GM19328 (cell line): ENCODE measurements around the gene ABCA7.

Experiments used
- ATAC-seq: cut with Tn5 transposase; IDR thresholded peaks from one replicate; pipeline ENCODE4 v1.9.1; 2021; ENCODE audit warnings: mild to moderate bottlenecking, moderate library complexity; ENCODE audit not compliant: unreplicated experiment

The ABCA7 gene

DNA sequence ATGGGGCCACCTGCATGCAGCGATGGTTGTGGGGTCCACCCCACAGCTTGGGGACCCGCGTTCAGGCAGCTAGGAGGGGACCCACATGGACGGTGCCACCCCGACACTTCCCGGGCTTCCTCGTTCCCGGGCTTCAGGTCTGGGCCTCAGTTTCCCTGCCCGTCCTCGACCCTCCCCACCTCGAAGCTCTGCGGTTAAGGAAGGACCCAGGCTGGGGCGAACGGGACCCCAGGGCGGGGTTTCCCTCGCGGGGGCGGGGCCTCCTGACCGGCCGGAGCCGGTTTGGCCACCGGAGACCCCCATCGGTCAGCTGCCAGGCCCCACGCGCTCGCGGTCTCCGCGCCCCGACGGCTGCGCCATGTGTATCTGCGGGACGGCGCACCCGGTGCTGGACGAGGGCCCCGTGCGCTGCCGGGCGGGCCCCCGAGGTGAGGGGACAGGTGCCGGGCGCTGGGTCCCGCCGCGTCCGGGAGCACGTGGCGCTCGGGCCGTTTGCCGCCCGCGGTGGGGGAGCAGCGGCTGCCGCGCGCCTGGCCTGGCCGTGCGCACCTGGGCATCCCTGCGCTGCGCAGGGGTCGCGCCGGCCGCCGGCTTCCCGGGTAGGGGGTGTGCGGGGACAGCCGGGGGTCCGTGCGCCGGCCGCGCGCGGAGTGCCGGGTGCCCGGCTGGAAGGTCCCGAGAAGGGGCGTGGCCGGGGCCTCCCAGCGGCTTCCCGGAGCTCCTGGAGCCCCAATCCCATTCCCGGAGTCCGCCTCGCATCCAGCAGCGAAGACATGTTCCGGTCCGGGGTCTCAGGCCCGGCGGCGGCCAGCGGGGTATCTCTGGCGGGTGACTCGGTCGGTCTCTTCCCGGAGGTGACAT lies 31.3 kb downstream of the ABCA7 start:
- ATAC-seq: no peak

DNA sequence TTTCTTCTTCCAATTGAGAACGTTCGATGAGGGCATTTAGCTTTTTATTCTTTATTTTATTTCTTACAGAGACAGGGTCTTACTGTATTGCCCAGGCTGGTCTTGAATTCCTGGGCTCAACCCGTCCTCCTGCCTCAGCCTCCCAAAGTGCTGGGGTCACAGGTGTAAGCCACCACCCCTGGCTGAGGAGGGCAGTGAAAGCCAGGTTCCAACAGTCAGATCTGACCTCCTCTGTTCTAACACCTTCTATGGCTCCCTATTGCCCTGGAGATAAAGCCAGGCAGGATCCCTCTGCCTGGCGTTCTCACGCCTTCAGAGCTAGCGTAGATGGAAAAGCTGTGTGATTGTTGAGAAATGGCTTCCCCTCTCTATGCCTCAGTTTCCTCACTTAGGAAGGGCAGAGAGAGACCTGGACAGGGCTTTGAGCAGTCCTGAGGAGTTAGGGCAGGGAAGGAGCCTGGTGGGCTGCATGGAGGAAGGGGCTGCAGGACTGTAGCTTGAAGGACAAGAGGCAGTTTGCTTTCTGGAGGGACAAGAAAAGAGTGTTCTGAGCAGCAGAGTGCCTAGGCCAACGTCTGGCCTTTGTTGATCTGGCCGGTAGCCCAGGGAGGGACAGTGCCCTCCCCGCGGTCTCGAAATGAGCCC lies 32.6 kb downstream of the ABCA7 start:
- no peak for ATAC-seq

DNA sequence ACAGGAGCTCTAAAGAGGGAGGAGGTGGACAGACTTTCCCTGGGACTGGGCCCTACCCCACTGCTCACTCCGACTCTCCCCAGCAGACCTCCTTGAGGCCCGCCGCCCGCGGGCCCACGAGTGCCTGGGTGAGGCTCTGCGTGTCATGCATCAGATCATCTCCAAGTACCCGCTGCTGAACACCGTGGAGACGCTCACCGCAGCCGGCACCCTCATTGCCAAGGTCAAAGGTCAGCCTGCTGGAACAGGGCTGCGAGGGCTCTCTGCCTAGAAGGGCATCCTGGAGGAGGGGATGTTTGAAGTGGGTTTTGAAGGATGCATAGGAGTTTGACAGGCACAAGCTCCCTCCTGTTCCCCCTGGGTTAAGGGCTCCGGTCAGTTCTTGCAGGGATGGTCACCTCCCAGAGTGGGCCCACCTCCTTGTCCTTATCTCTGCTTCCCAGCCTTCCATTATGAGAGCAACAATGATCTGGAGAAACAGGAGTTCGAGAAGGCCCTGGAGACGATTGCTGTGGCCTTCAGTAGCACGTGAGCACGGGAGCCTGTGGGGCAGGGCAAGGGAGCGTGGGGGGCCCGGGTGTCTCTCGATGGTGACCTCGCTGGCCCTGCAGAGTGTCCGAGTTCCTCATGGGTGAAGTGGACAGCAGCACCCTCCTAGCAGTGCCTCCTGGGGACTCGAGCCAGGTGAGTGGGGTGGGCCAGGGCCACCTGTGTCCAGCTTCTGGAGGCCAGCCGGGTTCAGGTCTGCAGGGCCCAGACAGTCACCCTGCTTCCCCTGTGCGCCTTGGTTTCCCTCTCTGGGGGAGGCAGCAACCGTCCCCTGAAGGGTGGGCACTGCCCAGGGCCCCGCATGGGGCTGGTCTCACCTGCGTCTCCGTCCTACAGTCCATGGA lies 33.4 kb downstream of the ABCA7 start:
- no peak for ATAC-seq

GRCh38 chr19:1073956-1074517 lies 34.1 kb downstream of the ABCA7 start:
- ATAC-seq: no peak

DNA sequence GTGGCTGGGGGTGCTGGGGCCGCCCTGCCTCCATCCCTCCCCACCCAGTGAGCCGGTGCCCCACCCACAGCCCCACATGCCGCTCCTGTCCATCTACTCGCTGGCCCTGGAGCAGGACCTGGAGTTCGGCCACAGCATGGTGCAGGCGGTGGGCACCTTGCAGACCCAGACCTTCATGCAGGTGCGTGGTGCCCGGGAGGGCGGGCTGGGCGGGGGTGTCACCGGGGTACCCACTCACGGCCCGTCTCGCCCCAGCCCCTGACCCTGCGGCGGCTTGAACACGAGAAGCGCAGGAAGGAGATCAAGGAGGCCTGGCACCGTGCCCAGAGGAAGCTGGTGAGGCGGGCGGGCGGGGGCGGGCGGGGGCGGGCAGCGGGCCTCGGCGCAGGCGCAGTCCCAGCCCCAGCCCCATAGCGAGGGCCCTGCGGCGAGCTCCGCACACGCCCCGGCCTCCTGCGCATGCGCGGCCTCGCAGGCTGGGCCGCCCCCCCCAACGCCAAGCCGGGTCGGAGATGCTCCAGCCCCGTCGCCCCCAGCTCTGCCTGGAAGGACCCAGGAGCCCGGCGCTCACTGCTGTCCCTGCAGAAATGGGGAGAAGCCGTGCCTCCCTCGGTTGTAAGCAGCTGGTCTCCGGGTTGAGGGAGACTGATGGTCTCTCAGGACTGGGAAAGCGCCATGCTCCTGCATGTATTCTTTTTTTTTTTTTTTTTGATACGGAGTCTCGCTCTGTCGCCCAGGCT lies 34.8 kb downstream of the ABCA7 start:
- ATAC-seq: peak; percentile 50

DNA sequence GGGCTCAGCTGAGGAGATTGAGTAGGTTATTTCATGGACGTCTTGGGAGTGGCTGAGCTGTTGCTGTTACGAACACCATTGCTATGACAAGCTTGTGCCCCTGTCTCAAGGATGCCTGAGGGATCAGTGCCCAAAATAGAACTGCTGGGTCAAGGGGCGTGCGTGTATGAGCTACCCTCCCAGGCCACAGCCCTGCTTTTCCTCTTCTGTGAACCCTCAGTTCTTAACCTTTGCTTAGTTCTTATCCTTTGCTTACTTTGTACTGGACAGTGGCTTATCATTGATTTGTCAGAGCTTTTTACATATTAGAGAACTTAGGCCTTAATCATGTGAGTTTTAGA lies 36.1 kb downstream of the ABCA7 start:
- ATAC-seq: no peak

DNA sequence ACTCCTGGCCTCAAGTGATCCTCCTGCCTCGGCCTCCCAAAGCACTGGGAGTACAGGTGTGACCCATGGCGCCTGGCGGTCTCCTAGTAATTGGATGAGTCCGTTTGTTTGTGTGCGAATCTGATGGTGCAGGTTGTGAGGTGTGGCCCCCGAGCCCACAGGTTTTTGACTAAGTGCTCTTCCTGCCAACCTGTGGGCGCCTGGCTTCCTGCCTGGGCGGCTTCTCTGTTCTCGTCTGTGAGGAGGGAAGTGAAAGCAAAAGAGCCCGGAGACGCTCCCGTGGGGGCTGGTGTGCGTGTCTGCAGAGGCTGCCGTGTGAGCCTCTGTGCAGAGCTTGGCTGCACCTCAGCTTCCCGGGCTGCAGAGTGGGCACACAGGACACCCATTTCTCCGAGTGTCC lies 37.0 kb downstream of the ABCA7 start:
- ATAC-seq: no peak

GRCh38 chr19:1079566-1080111 lies 39.7 kb downstream of the ABCA7 start:
- ATAC-seq: no peak

GRCh38 chr19:1080360-1081161 lies 40.7 kb downstream of the ABCA7 start:
- no peak for ATAC-seq

DNA sequence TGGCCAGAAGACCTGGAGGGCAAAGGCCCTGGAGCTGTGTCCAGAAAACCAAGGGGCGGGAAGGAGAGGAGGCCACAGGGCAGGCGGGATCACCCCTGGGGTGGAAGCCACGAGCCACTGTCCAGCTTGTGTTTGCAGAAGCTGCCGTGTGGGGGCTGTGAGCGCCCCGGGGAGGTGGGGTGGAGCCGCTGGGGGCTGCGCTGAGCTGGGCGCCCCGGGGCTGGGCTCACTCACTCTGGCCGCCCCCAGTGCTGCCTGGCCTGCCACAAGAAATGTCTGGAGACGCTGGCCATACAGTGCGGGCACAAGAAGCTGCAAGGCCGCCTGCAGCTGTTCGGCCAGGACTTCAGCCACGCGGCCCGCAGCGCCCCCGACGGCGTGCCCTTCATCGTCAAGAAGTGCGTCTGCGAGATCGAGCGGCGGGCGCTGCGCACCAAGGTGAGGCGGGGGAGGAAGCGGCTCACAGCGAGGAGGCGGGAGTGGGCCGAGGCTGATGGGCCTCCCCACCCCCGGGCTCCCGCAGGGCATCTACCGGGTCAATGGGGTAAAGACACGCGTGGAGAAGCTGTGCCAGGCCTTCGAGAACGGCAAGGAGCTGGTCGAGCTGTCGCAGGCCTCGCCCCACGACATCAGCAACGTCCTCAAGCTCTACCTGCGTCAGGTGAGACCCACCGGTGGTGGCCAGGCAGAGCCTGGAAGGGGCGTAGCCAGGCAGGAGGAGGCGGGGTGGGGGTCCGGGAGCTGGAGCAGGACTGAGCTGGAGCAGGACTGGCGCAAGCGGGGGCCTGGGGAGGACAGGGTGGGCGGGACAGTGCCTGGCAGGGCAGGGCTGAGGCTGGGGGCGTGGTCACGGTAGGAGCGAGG lies 41.6 kb downstream of the ABCA7 start:
- ATAC-seq: no peak

- no peak for ATAC-seq
Observed at GRCh38 chr19:1082165-1082927, 42.4 kb downstream of the ABCA7 start.

GRCh38 chr19:1082928-1083816 lies 43.3 kb downstream of the ABCA7 start:
- ATAC-seq: no peak

- no peak for ATAC-seq
Observed at GRCh38 chr19:1084024-1084868, 44.3 kb downstream of the ABCA7 start.

- no peak for ATAC-seq
Observed at GRCh38 chr19:1085053-1085658, 45.2 kb downstream of the ABCA7 start.

DNA sequence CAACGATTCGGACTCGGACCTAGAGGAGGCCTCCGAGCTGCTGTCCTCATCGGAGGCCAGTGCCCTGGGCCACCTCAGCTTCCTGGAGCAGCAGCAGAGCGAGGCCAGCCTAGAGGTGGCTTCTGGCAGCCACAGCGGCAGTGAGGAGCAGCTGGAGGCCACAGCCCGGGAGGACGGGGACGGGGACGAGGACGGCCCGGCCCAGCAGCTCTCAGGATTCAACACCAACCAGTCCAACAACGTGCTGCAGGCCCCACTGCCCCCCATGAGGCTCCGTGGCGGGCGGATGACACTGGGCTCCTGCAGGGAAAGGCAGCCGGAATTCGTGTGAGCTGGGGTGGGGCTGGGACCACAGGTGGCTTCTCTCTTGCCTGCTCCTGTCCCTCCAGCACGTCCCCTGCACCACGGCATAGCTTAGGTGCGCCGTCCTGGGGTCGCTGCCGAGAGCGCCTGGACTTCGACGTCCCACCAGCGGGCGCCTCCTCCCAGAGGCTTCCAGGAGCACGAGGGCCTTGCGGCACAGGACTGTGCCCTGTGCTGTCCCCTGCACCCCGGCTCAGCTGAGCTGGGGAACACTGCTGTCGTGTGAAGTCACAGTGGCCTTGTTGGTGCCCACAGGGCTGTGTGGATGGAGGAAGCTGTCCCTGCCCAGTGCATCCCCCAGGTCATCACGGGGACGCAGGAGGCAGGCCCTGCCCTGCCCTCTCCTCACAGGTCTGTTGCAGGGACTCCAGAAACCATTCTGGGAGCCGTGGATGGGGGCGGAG lies 46.0 kb downstream of the ABCA7 start:
- no peak for ATAC-seq
